Esophagus mucosa (tissue), 1 donor: Measurements from ENCODE around the gene POLR1A. TPM values are rescaled to one million over a fixed set of nuclear protein-coding genes. Genes with fewer than 3 reads are reported as not detected.

Source experiments
- ATAC-seq: fragments of 200-7000 bp; cut with Tn5 transposase; one replicate; pipeline ENCODE4 v1.9.1; 2020
- total RNA-seq: library from RNA; stranded (reverse); gene quantifications from one replicate; pipeline ENCODE4 v1.2.4, GENCODE V29; 2023
- donor health status: DM: yes; HTN: yes; CAD: no.

POLR1A gene
- total RNA-seq, 1 donor from 2014 or later, result 27.5 TPM

DNA sequence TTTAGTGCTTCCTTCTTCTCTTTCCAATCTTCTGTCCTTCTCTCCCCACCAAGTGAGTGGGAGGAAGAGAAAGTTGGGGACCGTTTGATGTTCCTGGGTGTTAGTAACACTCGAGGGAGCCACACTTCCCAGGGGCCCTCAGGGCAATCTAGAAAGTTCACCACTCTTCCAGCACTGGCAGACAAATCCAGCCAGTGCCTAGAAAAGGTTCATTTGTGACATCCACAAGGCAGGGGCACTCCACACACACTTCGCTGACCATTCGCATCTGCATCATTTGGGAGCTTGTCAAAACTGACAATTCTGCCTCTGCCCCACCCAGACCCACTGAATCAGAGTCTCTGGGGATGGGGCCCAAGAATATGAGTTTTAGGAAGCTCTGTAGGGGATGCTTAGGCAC is 130.1 kb downstream of the POLR1A start:
- no peak for ATAC-seq

DNA sequence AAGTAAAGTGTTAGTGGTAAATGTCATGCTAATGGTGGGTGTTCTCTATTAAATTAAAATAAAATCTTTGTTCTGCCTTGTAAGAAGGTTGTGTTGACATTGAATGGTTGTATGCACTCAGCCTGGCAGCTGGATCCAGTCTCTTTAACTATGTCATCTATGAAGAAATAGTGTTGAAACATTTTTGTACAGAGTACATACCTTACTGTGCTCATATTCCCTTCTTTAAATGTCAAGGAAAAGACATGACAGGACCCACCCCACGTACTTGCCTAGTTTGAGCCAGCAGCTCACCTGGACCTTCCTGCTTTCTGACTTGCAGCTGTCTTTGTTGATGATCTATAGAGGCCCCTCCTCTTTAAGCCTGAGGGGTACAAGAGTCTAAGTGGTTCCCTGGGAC is 131.3 kb downstream of the POLR1A start:
- no peak for ATAC-seq

DNA sequence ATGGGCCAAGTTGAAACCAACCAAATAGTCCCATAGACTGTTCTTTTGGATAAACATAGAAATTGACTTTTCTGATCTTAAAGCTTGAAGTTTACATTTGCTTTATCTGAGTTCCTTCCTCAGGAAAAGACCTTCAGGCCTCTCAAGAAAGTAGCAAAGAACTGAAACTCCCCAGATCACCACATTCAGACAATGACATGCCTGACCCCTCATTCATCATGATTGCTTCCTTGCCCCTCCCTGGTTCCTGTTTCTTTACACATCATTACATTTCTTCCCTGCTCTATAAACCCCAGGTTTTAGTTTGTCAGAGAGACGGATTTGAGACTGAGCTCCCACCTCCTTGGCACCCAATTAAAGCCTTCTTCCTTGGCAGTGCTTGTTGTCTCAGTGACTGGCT is 133.3 kb downstream of the POLR1A start:
- ATAC-seq, result no peak

DNA sequence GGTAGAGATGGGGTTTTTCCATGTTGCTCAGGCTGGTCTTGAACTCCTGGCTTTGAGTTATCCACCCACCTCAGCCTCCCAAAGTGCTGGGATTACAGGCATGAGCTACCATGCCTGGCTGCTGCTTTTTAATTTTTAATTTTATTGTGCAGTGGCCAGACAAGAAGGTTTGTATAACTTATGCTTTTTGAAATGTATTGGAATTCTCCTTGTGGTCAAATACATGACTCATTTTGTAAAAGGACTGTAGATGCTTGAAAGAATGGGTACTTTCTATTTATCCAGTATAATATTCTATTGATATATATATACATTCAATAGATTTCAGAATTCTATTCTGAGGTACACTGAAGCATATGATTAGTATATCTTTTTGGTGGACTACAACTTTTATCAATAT is 134.3 kb downstream of the POLR1A start:
- ATAC-seq, result no peak

Other genes starting within 250 kb of the POLR1A start
- gene ST3GAL5, start 216.9 kb downstream of the POLR1A start, total RNA-seq, result 1.2 TPM
- gene PTCD3, start 349 bp upstream of the POLR1A start, total RNA-seq, result 40.6 TPM
- 48.7 TPM for gene IMMT, start 89.6 kb upstream of the POLR1A start, total RNA-seq
- gene MRPL35, start 93.6 kb upstream of the POLR1A start, total RNA-seq, result 36.7 TPM
- gene REEP1, start 231.7 kb upstream of the POLR1A start, total RNA-seq, result 1.6 TPM